Superior temporal gyrus (tissue), 1 donor: Measurements from ENCODE around the gene CELA3B.
A peak's percentile ranks its signal among the peaks of the same experiment; 100 is the strongest.
"Not testable (repeated sequence)": the region's sequence is repeated elsewhere in the genome, so short reads cannot be mapped to it uniquely, and the experiment has no call there.

ENCODE experiments used
- DNase-seq: peaks from one replicate; pipeline ENCODE4 v3.0.0-alpha.2; 2016; ENCODE audit errors: extremely low spot score

The CELA3B gene

DNA sequence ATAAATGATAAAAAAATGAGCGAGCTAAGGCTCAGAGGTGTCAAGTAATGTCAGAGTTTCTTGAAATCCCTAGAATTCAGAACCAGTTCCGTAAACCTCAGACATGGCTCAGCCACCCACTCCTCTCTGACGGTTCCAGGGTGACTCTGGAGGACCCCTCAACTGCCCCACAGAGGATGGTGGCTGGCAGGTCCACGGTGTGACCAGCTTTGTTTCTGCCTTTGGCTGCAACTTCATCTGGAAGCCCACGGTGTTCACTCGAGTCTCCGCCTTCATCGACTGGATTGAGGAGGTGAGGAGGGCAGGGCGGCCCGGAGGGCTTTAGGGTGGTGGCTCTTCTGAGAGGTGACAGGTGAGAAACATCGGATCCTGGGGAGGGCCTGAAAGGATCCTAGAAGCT lies 32.7 kb downstream of the CELA3B start:
- not testable (repeated sequence) for DNase-seq

DNA sequence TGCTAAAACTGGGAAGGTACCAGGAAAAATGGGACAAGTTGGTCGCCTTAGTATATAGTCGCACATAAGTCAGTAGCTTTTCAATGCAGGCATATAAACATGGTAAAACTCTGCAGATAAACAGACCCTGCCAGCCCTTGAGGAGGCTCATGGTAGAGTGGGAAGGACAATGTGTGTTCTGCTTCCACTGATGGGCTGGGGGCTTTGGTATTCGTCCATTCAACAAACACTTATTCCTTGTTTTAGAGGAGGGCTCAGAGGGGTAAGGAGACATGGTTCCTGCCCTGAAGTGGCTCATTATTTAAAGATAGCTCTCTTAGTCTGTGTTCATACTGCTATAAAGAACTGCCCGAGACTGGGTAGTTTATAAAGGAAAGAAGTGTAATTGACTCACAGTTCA lies 35.9 kb downstream of the CELA3B start:
- DNase-seq: not testable (repeated sequence)

- DNase-seq: not testable (repeated sequence)
These were observed 37.9 kb downstream of the CELA3B start for GRCh38 chr1:22014575-22015206.

DNA sequence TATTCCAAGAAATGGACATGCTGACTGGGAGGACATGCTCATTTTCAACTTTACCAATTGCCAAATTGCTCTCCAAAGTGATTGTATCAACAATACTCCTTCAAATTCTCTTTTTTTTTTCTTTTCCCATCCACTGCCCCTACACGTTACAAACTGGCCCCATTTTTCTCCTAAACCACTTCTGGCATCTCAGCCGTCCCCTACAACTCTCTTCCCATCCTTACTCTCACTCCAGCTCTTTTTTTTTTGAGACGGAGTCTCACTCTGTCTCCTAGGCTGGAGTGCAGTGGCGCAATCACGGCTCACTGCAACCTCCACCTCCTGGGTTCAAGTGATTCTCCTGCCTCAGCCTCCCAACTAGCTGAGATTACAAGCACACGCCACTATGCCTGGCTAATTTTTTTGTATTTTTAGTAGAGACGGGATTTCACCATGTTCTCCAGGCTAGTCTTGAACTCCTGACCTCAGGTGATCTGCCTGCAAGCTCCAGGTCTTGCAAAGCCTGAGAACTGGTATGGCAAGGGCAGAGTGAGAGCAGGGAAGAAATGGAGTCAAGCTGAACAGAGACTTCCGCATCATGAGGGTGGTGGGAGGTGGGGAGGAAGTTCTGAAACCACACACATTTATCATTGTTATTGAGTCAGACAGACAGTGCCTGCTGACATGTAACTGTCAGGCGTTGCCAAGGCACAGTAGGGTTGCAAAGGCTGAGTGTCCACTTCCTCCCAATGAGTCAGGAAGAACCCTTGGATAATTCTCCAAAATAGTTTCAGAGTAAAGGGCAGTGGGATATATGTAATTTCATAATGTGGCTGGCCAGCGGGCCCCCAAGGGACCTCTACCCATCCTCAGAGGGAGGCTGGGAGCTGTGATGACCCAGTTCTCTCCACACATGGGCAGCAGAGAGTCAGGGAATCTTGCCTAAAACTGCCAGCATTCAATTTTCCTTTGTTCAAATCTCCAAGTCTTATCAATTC lies 42.0 kb downstream of the CELA3B start:
- DNase-seq: no peak

DNA sequence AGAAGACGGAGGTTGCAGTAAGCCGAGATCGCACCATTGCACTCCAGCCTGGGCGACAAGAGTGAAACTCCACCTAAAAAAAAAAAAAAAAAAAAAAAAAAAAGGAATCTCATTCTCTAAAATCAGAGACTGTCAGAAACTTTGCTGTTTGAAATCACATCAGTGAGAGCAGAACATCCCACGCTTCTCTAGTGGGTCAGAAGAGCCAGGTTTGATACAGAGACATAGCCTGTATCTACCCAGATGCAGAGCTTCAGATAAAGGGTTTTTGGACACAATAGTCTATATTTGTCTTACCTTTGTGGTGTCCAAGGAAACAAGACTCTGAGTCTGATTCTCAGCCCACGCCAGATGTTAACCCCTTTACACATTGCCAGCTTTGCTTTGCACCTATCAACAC lies 44.2 kb downstream of the CELA3B start:
- no peak for DNase-seq

DNA sequence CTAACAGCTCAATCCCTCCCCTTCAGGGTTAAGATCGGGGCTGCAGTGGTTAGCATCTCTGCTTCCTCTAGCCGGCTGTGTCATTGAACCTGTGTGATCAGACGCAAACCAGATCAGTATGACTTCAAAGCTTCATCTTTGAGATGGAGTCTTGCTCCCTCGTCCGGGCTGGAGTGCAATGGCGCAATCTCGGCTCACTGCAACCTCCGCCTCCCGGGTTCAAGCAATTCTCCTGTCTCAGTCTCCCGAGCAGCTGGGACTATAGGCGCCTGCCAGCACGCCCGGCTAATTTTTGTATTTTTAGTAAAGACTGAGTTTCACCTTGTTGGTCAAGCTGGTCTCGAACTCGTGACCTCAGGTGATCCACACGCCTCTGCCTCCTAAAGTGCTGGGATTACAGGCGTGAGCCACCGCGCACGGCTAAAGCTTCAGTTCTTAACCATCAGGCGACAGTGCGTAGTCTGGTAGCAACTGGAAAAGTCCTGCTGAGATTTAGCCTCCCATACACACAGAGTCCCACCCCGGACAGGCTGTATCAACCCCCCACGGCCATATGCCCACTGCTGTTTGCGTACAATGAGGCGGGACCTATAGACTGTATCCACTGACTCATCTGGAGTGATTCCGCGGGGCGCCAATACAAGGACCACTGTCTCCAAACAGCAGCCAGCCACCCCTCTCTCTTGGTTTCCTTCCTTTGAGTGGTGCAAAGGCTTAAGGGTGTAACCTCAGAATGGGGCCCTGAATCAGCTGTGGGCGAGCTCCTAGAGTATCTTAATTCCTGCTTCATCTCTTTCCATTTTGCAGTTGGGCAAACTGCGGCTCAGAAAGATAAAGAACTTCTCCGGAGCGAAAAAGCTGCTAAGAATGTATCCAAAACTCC lies 47.9 kb downstream of the CELA3B start:
- peak; percentile 89 for DNase-seq

DNA sequence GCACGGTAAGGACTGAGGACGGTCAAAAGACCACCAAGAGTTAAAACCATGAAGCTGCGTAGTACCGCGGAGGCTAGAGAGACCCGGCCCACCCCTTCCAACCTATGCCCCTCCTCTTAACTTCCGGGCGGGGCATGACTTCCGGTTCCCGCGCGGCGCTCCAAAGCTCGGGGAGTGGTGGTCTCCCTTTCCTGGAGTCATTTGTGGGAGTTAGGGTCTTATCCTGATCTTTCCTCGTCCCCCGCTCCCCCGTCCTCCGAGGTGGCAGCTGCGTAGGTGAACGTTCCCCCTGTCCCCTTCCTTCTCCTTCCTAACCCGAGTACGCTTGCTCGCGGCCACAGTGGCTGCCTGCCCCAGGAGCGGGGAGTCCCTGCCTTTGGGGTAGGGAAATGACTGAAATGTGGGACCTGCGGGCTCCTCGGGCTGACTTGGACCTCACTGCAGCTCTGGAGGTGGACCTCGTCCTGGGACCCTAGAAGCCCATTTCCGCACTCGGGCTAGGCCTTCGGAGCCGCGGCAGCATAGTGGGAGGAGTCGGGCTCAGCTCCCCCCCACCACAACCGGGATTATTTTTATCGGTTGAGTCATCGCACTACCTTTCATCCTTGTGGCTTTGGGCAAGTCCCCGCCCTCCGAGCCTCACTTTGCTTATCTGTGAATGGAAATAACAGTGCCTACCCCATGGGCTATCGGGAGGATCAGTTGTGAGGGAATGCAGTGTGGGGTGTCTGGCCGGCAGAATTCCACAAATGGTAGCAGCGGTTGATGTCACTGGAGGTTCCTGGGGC lies 48.7 kb downstream of the CELA3B start:
- DNase-seq: peak; percentile 50

- DNase-seq: no peak
These were observed 50.1 kb downstream of the CELA3B start for GRCh38 chr1:22026924-22027289.

DNA sequence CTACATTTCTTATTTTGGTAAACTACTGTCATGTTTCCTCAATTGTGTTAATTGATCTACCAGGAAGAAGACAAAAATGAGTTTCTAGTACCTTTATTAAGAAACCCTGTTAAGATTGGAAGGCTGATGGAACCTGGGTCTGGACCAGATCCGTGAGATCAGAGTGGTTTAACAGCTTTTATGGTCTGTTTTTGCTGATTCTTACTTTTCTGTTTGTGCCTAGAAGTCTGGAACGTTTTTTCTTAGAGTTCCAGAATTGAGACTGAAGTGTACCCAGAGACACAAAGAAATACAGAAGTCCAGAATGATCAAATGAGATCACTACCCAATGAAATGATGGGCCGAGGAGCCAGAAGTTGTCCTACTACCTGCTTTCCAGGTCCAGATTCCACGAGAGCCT lies 53.2 kb downstream of the CELA3B start:
- DNase-seq: no peak

- no peak for DNase-seq
These were observed 53.7 kb downstream of the CELA3B start for GRCh38 chr1:22030473-22030872.

GRCh38 chr1:22031214-22031962 lies 54.6 kb downstream of the CELA3B start:
- DNase-seq: no peak

- not testable (repeated sequence) for DNase-seq
These were observed 58.0 kb downstream of the CELA3B start for GRCh38 chr1:22034834-22035233.

GRCh38 chr1:22037520-22037919 lies 60.7 kb downstream of the CELA3B start:
- DNase-seq: no peak

- peak; percentile 72 for DNase-seq
These were observed 61.2 kb downstream of the CELA3B start for GRCh38 chr1:22038036-22038435.
